Skeletal muscle satellite cell (primary cell): ENCODE measurements around the gene HEXA.
A peak's percentile ranks its signal among the peaks of the same experiment; 100 is the strongest.

ENCODE experiments used
- H3K27me3 ChIP-seq: 2 replicates; pipeline ENCODE4 v1.7.0; 2013; ENCODE audit warnings: low read length; ENCODE audit not compliant: control insufficient read depth, insufficient read depth
- H3K36me3 ChIP-seq: 2 replicates; pipeline ENCODE4 v1.7.0; 2013; ENCODE audit warnings: mild to moderate bottlenecking, control low read depth, low read length; ENCODE audit not compliant: insufficient read depth
- H3K4me1 ChIP-seq: 2 replicates; pipeline ENCODE4 v1.7.0; 2013; ENCODE audit warnings: low read length; ENCODE audit not compliant: control insufficient read depth, insufficient read depth
- H3K4me2 ChIP-seq: 2 replicates; pipeline ENCODE4 v1.7.0; 2013; ENCODE audit warnings: mild to moderate bottlenecking, low read length
- H3K4me3 ChIP-seq: 2 replicates; pipeline ENCODE4 v1.7.0; 2013; ENCODE audit warnings: low read length
- H3K9ac ChIP-seq: 2 replicates; pipeline ENCODE4 v1.7.0; 2013; ENCODE audit warnings: mild to moderate bottlenecking, low read depth, low read length, moderate library complexity
- H3K9me3 ChIP-seq: replicated peaks from 2 replicates; pipeline ENCODE4 v1.7.0; 2013; ENCODE audit warnings: mild to moderate bottlenecking, control low read depth, low read length

Gene HEXA

GRCh38 chr15:72319360-72319984, 56.3 kb downstream of the HEXA start:
- Histone ChIP-seq H3K27me3 (peaks cover 14% of the 10 kb centered on the region), H3K9ac (no peak overlapping the region), H3K4me2 (peak overlapping the region; percentile 49), H3K9me3 (no peaks in the 10 kb centered on the region), H3K4me1 (peaks cover 6% of the 10 kb centered on the region), H3K4me3 (peak overlapping the region; percentile 27), H3K36me3 (no peaks in the 10 kb centered on the region)

GRCh38 chr15:72318408-72318942, 57.3 kb downstream of the HEXA start:
- no peak overlapping the region for H3K9ac ChIP-seq
- H3K9me3 ChIP-seq = no peaks in the 10 kb centered on the region
- peaks cover 14% of the 10 kb centered on the region for H3K27me3 ChIP-seq
- no peak overlapping the region for H3K4me3 ChIP-seq
- H3K4me2 ChIP-seq = no peak overlapping the region
- no peaks in the 10 kb centered on the region for H3K36me3 ChIP-seq
- H3K4me1 ChIP-seq = peaks cover 6% of the 10 kb centered on the region

GRCh38 chr15:72315706-72316370, 60.0 kb downstream of the HEXA start:
- Histone ChIP-seq H3K27me3 (peaks cover 20% of the 10 kb centered on the region), H3K36me3 (no peaks in the 10 kb centered on the region)

GRCh38 chr15:72313881-72314280, 61.9 kb downstream of the HEXA start:
- no peaks in the 10 kb centered on the region for H3K9me3 ChIP-seq
- H3K4me2 ChIP-seq = no peak overlapping the region
- H3K4me1 ChIP-seq = no peaks in the 10 kb centered on the region
- H3K36me3 ChIP-seq = no peaks in the 10 kb centered on the region
- peaks cover 18% of the 10 kb centered on the region for H3K27me3 ChIP-seq
- no peak overlapping the region for H3K4me3 ChIP-seq
- H3K9ac ChIP-seq = no peak overlapping the region

More at GRCh38 chr15:72315706-72316370, 60.0 kb downstream of the HEXA start:
- no peaks in the 10 kb centered on the region for H3K9me3 ChIP-seq
- H3K4me1 ChIP-seq = peaks cover 6% of the 10 kb centered on the region
- H3K4me2 ChIP-seq = no peak overlapping the region
- no peak overlapping the region for H3K9ac ChIP-seq
- no peak overlapping the region for H3K4me3 ChIP-seq

GRCh38 chr15:72313448-72313840, 62.4 kb downstream of the HEXA start:
- Histone ChIP-seq H3K9ac (no peak overlapping the region), H3K4me2 (no peak overlapping the region), H3K9me3 (no peaks in the 10 kb centered on the region), H3K36me3 (no peaks in the 10 kb centered on the region), H3K4me1 (no peaks in the 10 kb centered on the region), H3K27me3 (peaks cover 14% of the 10 kb centered on the region), H3K4me3 (no peak overlapping the region)

GRCh38 chr15:72312605-72313447, 63.0 kb downstream of the HEXA start:
- Histone ChIP-seq H3K4me3 (no peak overlapping the region), H3K36me3 (no peaks in the 10 kb centered on the region), H3K27me3 (peaks cover 12% of the 10 kb centered on the region), H3K4me1 (no peaks in the 10 kb centered on the region), H3K9me3 (no peaks in the 10 kb centered on the region), H3K4me2 (no peak overlapping the region), H3K9ac (no peak overlapping the region)

GRCh38 chr15:72307026-72307425, 68.8 kb downstream of the HEXA start:
- no peak overlapping the region for H3K9ac ChIP-seq
- H3K4me2 ChIP-seq = no peak overlapping the region
- H3K4me3 ChIP-seq = no peak overlapping the region
- H3K36me3 ChIP-seq = no peaks in the 10 kb centered on the region
- no peaks in the 10 kb centered on the region for H3K9me3 ChIP-seq
- H3K27me3 ChIP-seq = peaks cover 15% of the 10 kb centered on the region
- H3K4me1 ChIP-seq = peaks cover 11% of the 10 kb centered on the region

- Histone ChIP-seq H3K27me3 (peaks cover 11% of the 10 kb centered on the region), H3K9ac (no peak overlapping the region), H3K4me2 (no peak overlapping the region), H3K9me3 (no peaks in the 10 kb centered on the region), H3K4me3 (no peak overlapping the region), H3K36me3 (no peaks in the 10 kb centered on the region), H3K4me1 (peaks cover 11% of the 10 kb centered on the region)
Observed at GRCh38 chr15:72306211-72306785, 69.5 kb downstream of the HEXA start.

- H3K4me3 ChIP-seq = no peak overlapping the region
- H3K9me3 ChIP-seq = no peaks in the 10 kb centered on the region
- H3K4me2 ChIP-seq = no peak overlapping the region
- no peaks in the 10 kb centered on the region for H3K36me3 ChIP-seq
- H3K9ac ChIP-seq = no peak overlapping the region
- peaks cover 11% of the 10 kb centered on the region for H3K4me1 ChIP-seq
- H3K27me3 ChIP-seq = peaks cover 11% of the 10 kb centered on the region
Observed at GRCh38 chr15:72304596-72304995, 71.2 kb downstream of the HEXA start.

- H3K4me1 ChIP-seq = peaks cover 11% of the 10 kb centered on the region
- H3K9ac ChIP-seq = no peak overlapping the region
Observed at GRCh38 chr15:72302955-72303354, 72.9 kb downstream of the HEXA start.

More at GRCh38 chr15:72302955-72303354, 72.9 kb downstream of the HEXA start:
- no peaks in the 10 kb centered on the region for H3K36me3 ChIP-seq
- peaks cover 6% of the 10 kb centered on the region for H3K27me3 ChIP-seq
- H3K4me2 ChIP-seq = no peak overlapping the region
- H3K9me3 ChIP-seq = no peaks in the 10 kb centered on the region
- H3K4me3 ChIP-seq = no peak overlapping the region
